Body of pancreas (tissue), 4 donors: Measurements from ENCODE around the gene SRMS.

Source experiments
- POLR2A ChIP-seq, 3 donors: fragments of 450-650 bp; IDR thresholded peaks; one replicate each; pipeline ENCODE4 v1.6.1; 2016; ENCODE audit warnings: antibody characterized with exemption in 3 of 3, mild to moderate bottlenecking in 2 of 3
- TF ChIP-seq, protein P1 (sequence below), 7 experiments: fragments of 450-650 bp in 4 of 7; fragments of 200-600 bp in 3 of 7; sonication (generic) in 3 of 7; IDR thresholded peaks; one replicate each; pipeline ENCODE4 v1.5.1; 2016 to 2019; ENCODE audit warnings: antibody characterized with exemption in 7 of 7

DNA sequence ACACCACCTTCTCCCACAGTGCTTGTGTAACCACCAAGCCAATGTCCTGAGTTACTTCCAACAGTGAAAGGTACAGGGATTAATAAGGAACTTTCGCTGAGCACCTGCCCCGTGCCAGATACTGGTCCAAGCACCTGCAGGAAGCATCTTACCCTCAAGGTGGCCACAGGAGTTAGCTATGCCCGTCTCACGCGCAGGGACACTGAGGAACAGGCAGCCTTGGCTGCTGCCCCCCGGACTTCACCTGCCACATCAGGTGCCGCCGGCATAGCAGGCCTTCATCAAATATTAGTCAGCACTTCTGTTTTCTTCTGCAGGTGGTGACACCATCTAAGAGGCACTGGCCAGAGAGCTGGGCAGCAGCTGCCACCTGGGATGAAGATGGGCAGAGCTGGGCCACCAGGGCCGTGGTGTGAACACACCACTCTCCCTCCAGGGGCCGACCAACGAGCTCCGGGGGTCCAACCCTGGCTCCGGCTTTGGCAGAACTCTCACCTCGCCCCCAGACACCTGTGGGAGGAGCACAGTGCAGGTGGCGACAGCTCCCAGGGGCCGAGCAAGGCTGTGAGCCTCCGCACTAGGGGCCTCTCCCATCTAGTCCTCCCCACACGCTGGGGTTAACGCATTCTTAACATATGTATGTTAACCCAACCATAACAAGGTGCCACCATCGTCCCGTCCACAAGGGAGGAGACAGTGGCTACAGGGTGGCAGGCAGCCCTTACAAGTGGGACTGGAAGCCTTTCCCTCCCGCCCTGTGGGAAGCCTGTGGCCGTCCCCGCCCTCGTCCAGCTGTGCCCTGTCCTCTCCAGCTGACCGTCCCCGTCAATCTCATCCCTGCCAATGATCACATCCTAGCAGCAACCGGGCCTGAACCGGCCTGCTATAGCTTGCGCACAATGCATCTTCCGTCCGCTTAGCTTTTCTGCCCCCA, 29.9 kb downstream of the SRMS start:
- TF ChIP-seq, protein P1, sequence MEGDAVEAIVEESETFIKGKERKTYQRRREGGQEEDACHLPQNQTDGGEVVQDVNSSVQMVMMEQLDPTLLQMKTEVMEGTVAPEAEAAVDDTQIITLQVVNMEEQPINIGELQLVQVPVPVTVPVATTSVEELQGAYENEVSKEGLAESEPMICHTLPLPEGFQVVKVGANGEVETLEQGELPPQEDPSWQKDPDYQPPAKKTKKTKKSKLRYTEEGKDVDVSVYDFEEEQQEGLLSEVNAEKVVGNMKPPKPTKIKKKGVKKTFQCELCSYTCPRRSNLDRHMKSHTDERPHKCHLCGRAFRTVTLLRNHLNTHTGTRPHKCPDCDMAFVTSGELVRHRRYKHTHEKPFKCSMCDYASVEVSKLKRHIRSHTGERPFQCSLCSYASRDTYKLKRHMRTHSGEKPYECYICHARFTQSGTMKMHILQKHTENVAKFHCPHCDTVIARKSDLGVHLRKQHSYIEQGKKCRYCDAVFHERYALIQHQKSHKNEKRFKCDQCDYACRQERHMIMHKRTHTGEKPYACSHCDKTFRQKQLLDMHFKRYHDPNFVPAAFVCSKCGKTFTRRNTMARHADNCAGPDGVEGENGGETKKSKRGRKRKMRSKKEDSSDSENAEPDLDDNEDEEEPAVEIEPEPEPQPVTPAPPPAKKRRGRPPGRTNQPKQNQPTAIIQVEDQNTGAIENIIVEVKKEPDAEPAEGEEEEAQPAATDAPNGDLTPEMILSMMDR (IDR thresholded peaks at IDR 0.05): no peak
- TF ChIP-seq POLR2A (IDR thresholded peaks at IDR 0.05): no peak
